Measurements from ENCODE around the gene BOD1L1. TPM values are rescaled to one million over a fixed set of nuclear protein-coding genes. Genes with fewer than 3 reads are reported as not detected.

Gene BOD1L1
- total RNA-seq, 1 donor from 2014 or later, result 40.1 TPM

GRCh38 chr4:13642170-13642950, 14.8 kb upstream of the BOD1L1 start:
- Mint-ChIP-seq H3K9me3 (no peaks in the 10 kb centered on the region), H3K4me3 (no peak overlapping the region), H3K36me3 (ENCODE audit: low read depth) (no peaks in the 10 kb centered on the region), H3K4me1 (ENCODE audit: low read depth) (peaks cover 7% of the 10 kb centered on the region), H3K27ac (no peak overlapping the region), H3K27me3 (ENCODE audit: insufficient read depth) (peaks cover 14% of the 10 kb centered on the region)
- no peak for DNase-seq (ENCODE audit: low spot score)
- intact Hi-C loops (cut with micrococcal nuclease), result no loop called here

- intact Hi-C loops (cut with micrococcal nuclease), result no loop called here
- no peak overlapping the region for H3K27ac Mint-ChIP-seq
- peaks cover 14% of the 10 kb centered on the region for H3K27me3 Mint-ChIP-seq (ENCODE audit: insufficient read depth)
- H3K4me3 Mint-ChIP-seq, result no peak overlapping the region
- no peaks in the 10 kb centered on the region for H3K36me3 Mint-ChIP-seq (ENCODE audit: low read depth)
- H3K9me3 Mint-ChIP-seq, result no peaks in the 10 kb centered on the region
- no peaks in the 10 kb centered on the region for H3K4me1 Mint-ChIP-seq (ENCODE audit: low read depth)
- DNase-seq (ENCODE audit: low spot score), result no peak
Measured at GRCh38 chr4:13641084-13641483, 13.6 kb upstream of the BOD1L1 start.

- intact Hi-C loops (cut with micrococcal nuclease), result no loop called here
- Mint-ChIP-seq H3K4me1 (ENCODE audit: low read depth) (no peaks in the 10 kb centered on the region), H3K27me3 (ENCODE audit: insufficient read depth) (peaks cover 13% of the 10 kb centered on the region), H3K36me3 (ENCODE audit: low read depth) (no peaks in the 10 kb centered on the region), H3K4me3 (no peak overlapping the region), H3K27ac (no peak overlapping the region), H3K9me3 (no peaks in the 10 kb centered on the region)
- no peak for DNase-seq (ENCODE audit: low spot score)
Measured at GRCh38 chr4:13640149-13640940, 12.8 kb upstream of the BOD1L1 start.

DNA sequence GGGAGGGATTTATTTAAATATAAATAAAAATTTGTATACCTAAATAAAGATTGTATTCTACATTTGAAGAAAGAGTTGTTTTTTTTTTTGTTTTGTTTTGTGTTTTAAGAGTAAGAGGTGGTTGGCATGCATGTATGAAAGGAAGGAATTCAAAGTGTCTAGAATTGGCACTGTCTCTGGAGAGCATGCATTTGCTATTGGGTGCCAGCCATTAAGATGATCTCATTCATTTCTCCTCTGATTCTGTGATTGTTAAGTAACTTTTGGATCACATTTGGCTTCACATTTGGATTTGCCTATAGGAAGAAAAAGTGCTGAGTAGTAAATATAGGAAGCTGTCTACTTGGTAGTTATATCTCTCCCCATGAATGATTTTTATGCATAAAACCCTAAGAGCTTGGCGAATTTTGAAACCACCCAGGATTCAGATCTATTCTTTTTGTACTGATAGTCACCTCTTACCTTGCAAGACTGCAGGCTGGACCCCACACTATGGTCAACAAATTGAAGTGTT, 7.8 kb upstream of the BOD1L1 start:
- intact Hi-C loops (cut with micrococcal nuclease), result no loop called here
- Mint-ChIP-seq H3K27ac (no peak overlapping the region), H3K4me1 (ENCODE audit: low read depth) (no peaks in the 10 kb centered on the region), H3K9me3 (no peaks in the 10 kb centered on the region), H3K36me3 (ENCODE audit: low read depth) (no peaks in the 10 kb centered on the region), H3K27me3 (ENCODE audit: insufficient read depth) (peaks cover 11% of the 10 kb centered on the region), H3K4me3 (no peak overlapping the region)
- no peak for DNase-seq (ENCODE audit: low spot score)

- H3K9me3 Mint-ChIP-seq, result no peaks in the 10 kb centered on the region
- peaks cover 9% of the 10 kb centered on the region for H3K27me3 Mint-ChIP-seq (ENCODE audit: insufficient read depth)
- H3K4me1 Mint-ChIP-seq (ENCODE audit: low read depth), result peaks cover 2% of the 10 kb centered on the region
- no peak overlapping the region for H3K27ac Mint-ChIP-seq
- H3K4me3 Mint-ChIP-seq, result no peak overlapping the region
- H3K36me3 Mint-ChIP-seq (ENCODE audit: low read depth), result no peaks in the 10 kb centered on the region
- DNase-seq (ENCODE audit: low spot score), result no peak
- intact Hi-C loops (cut with micrococcal nuclease), result no loop called here
Measured at GRCh38 chr4:13633671-13634070, 6.1 kb upstream of the BOD1L1 start.

DNA sequence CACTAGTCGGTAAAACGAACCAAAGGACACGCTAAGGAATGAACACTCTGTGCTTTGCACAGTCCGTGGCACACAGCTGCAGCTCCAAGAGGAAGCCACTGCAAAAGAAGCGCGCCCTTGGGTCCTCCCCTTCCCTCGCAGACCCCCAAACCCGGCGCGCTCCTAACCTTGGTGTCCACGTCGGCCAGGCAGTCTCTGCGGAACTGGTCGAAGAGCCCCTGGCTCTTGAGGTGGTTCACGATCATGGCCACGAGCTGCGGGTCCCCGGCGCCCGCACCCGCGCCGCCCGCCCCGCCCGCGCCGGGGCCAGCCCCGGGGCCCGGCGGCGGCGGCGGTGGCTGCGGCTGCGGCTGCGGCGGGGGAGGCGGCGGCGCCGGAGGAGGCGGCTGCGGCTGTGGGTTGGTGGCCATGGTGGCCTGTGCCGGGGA, 333 bp downstream of the BOD1L1 start:
- Mint-ChIP-seq H3K36me3 (ENCODE audit: low read depth) (peaks cover 12% of the 10 kb centered on the region), H3K9me3 (no peaks in the 10 kb centered on the region), H3K4me1 (ENCODE audit: low read depth) (peaks cover 34% of the 10 kb centered on the region), H3K27ac (peak overlapping the region; percentile 98), H3K4me3 (peak overlapping the region; percentile 99), H3K27me3 (ENCODE audit: insufficient read depth) (peaks cover 4% of the 10 kb centered on the region)
- DNase-seq (ENCODE audit: low spot score), result no peak
- intact Hi-C loops (cut with micrococcal nuclease), result loop anchor here (2.0 kb wide), 3 partner anchors 78 to 1376 kb away; partner anchors contain the start of gene CPEB2

GRCh38 chr4:13626492-13627177, 890 bp downstream of the BOD1L1 start:
- DNase-seq (ENCODE audit: low spot score), result no peak
- Mint-ChIP-seq H3K36me3 (ENCODE audit: low read depth) (peaks cover 12% of the 10 kb centered on the region), H3K9me3 (no peaks in the 10 kb centered on the region), H3K27me3 (ENCODE audit: insufficient read depth) (peaks cover 4% of the 10 kb centered on the region), H3K27ac (peak overlapping the region; percentile 32), H3K4me3 (peak overlapping the region; percentile 86), H3K4me1 (ENCODE audit: low read depth) (peaks cover 35% of the 10 kb centered on the region)
- intact Hi-C loops (cut with micrococcal nuclease), result loop anchor here (2.0 kb wide), 3 partner anchors 78 to 1376 kb away; partner anchors contain the start of gene CPEB2

DNA sequence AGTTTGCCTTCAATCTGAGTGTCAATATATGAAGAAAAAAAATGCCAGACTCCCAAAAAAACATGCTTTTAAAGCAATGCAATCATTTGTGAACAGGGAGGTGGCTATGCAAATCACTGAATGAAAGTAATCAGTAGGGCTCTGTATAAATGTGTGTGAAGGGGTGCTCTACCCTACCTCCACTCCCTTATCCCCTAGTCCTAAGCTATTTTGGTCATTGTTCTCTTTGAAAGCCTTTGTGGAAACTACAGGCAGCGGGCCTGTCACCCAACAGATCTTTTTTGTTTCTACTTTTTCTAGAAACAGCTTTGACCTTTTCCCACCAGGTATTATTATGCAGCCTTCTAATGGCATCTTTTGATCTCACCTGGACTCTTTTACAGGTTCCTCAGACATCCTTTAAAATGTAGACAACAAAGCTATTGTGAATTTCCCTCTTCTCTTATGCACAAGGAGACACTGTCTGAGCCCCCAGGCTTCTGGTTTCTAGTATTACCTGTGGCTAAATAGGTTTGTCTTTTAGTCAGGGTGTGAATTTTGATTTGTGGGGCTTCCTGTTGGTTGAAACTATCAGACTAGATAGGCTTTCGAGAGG, 9.2 kb downstream of the BOD1L1 start:
- DNase-seq (ENCODE audit: low spot score), result no peak
- no peak overlapping the region for H3K27ac Mint-ChIP-seq
- peaks cover 25% of the 10 kb centered on the region for H3K36me3 Mint-ChIP-seq (ENCODE audit: low read depth)
- peaks cover 22% of the 10 kb centered on the region for H3K4me1 Mint-ChIP-seq (ENCODE audit: low read depth)
- H3K4me3 Mint-ChIP-seq, result no peak overlapping the region
- H3K27me3 Mint-ChIP-seq (ENCODE audit: insufficient read depth), result no peaks in the 10 kb centered on the region
- intact Hi-C loops (cut with micrococcal nuclease), result no loop called here
- H3K9me3 Mint-ChIP-seq, result no peaks in the 10 kb centered on the region

DNA sequence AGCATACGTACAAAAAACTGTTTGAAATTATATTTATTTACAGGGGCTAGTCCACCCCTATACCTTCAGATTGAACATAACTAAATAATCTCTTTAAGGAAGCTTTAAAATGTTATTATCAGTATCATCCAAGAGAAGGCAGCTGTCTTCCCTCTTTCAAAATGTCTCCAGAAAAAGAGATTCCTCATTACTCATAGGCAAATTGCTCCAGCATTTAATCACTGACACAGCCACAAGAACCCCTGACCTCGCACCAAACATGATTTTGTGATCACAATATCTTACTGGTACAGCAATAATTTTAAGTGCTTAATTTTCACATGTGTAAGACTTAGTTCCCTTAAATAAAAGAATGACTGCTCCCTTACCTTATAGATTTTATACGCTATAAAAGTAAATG, 9.7 kb downstream of the BOD1L1 start:
- peaks cover 25% of the 10 kb centered on the region for H3K36me3 Mint-ChIP-seq (ENCODE audit: low read depth)
- intact Hi-C loops (cut with micrococcal nuclease), result no loop called here
- no peaks in the 10 kb centered on the region for H3K9me3 Mint-ChIP-seq
- peaks cover 20% of the 10 kb centered on the region for H3K4me1 Mint-ChIP-seq (ENCODE audit: low read depth)
- H3K4me3 Mint-ChIP-seq, result no peak overlapping the region
- no peaks in the 10 kb centered on the region for H3K27me3 Mint-ChIP-seq (ENCODE audit: insufficient read depth)
- no peak overlapping the region for H3K27ac Mint-ChIP-seq
- DNase-seq (ENCODE audit: low spot score), result no peak

GRCh38 chr4:13616597-13616996, 10.9 kb downstream of the BOD1L1 start:
- Mint-ChIP-seq H3K4me1 (ENCODE audit: low read depth) (peaks cover 26% of the 10 kb centered on the region), H3K4me3 (no peak overlapping the region), H3K9me3 (no peaks in the 10 kb centered on the region), H3K27ac (no peak overlapping the region), H3K36me3 (ENCODE audit: low read depth) (peaks cover 27% of the 10 kb centered on the region), H3K27me3 (ENCODE audit: insufficient read depth) (no peaks in the 10 kb centered on the region)
- no peak for DNase-seq (ENCODE audit: low spot score)
- intact Hi-C loops (cut with micrococcal nuclease), result no loop called here

- intact Hi-C loops (cut with micrococcal nuclease), result no loop called here
- H3K4me1 Mint-ChIP-seq (ENCODE audit: low read depth), result peaks cover 35% of the 10 kb centered on the region
- H3K27me3 Mint-ChIP-seq (ENCODE audit: insufficient read depth), result no peaks in the 10 kb centered on the region
- no peaks in the 10 kb centered on the region for H3K9me3 Mint-ChIP-seq
- no peak overlapping the region for H3K4me3 Mint-ChIP-seq
- H3K36me3 Mint-ChIP-seq (ENCODE audit: low read depth), result peaks cover 31% of the 10 kb centered on the region
- no peak overlapping the region for H3K27ac Mint-ChIP-seq
- DNase-seq (ENCODE audit: low spot score), result no peak
Measured at GRCh38 chr4:13615161-13615560, 12.4 kb downstream of the BOD1L1 start.

DNA sequence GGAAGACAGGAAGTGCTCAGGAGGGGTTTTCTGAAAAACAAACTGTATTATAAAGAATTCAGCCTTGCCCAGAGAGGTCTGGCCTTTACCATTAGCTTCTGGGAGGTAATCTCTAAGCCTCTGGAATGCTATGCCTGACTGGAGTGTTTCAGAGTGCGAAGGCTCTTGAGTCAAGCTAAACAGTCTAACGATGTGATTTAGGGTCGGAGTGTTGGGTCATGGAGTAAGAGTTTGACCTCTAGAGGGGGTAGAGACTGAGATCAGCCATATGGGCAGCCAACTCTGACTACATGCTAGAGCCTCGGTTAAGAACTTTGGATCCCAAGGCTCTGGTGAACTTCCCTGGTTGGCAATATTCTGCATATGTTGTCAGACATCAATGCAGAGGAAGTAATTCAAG, 15.0 kb downstream of the BOD1L1 start:
- no peak overlapping the region for H3K4me3 Mint-ChIP-seq
- DNase-seq (ENCODE audit: low spot score), result no peak
- H3K4me1 Mint-ChIP-seq (ENCODE audit: low read depth), result peaks cover 35% of the 10 kb centered on the region
- H3K27me3 Mint-ChIP-seq (ENCODE audit: insufficient read depth), result no peaks in the 10 kb centered on the region
- H3K36me3 Mint-ChIP-seq (ENCODE audit: low read depth), result peaks cover 37% of the 10 kb centered on the region
- H3K9me3 Mint-ChIP-seq, result no peaks in the 10 kb centered on the region
- no peak overlapping the region for H3K27ac Mint-ChIP-seq
- intact Hi-C loops (cut with micrococcal nuclease), result no loop called here

Data from activated T-helper 1 cell treated with anti-CD3 and anti-CD28 coated beads, Interleukin-12 subunit alpha, Interleukin-12 subunit beta, Interleukin-2, Interleukin-4 antibody, amounts not matched to agents 30 ng/mL and 10 ng/mL and 1 ng/mL, durations not matched to agents 14 hours and 24 hours and 36 hours (primary cell).